ENCODE data around the gene ZNF827. TPM values are rescaled to one million over a fixed set of nuclear protein-coding genes. Genes with fewer than 3 reads are reported as not detected.

Gene ZNF827
- total RNA-seq, 1 donor from 2014 or later: 19.7 TPM

DNA sequence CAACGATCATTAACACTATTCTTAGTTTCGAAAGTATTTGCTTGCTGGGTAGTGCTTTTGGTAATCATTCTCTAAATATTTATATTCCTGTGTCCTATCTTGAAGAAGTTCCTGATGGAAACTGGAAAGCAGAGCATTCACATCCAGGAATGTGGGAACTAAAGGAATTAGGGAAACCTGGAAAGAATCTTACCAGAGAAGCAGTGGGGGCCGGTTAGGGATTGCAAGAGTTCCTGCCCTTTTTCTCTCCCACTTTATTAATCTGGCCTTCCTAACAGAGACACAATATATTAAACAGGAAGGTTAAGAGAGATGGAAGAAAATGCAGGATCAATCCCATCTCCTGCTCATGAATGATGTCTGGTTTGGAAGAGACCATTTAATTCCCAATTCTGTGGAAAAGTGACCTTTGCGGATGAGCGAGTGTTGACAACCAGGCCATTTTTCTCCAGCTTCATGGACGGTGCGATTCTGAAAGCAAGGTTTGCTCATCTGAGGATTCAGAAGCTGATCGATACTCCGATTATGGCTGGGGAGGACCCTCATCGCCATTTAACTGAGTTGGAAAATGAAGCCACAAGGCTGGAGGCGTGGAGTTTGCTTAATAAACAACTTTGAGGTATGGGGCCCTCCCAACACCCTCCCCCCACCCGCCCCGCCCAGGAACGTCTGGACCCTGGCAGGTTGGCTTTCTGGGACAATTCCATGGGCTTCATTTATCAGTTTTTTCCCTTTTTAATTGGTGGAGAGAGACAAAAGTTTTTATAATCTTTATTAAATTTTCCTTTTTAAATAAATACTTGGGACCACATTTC lies 206.4 kb downstream of the ZNF827 start:
- intact Hi-C loops (cut with micrococcal nuclease): loop anchor here (2.0 to 10.0 kb wide), 5 partner anchors 75 to 793 kb away; partner anchors contain the start of genes LSM6, OTUD4 and SLC10A7

DNA sequence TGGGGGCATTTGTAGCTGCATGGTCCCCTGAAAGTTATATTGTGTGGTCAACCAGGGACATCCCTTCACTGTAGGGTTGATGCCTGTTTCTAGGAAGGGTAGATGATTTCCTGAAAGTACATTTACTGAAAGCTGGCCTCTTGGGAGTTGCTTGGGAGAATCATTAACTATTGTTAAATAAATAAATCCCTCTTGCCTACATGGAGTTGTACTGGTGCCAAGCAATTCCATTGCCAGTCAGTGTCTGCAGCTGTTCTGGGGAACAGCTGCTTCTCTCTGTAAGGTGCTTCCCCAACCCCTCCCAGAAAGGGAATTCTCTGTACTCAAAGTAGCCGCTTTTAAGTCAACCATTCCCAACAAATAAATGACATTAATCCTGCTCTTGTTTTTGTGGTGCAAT lies 207.6 kb downstream of the ZNF827 start:
- intact Hi-C loops (cut with micrococcal nuclease): loop anchor here (5.0 to 10.0 kb wide), 4 partner anchors 76 to 794 kb away; partner anchors contain the start of genes OTUD4 and SLC10A7

DNA sequence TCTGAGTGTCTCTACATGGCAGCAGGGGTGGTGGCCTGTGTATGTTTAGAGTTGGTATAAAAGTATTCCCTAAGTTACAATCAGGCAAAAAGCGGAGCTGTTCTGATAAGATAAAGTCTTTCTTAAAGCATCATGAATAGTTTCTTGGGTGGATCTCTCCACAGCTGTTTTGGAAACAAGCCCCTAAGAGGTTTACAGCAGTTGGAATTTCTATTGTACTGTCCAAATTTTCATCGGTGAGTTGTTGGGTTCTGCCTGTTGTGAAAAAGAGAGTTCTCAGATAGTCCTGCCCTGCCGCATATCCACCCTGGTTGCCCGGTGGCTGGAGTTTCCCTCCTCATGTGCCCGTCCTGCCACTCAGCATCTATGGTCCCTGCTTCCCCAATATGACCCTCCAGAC lies 208.6 kb downstream of the ZNF827 start:
- intact Hi-C loops (cut with micrococcal nuclease): loop anchor here (5.0 to 10.0 kb wide), 4 partner anchors 77 to 795 kb away; partner anchors contain the start of genes OTUD4 and SLC10A7

DNA sequence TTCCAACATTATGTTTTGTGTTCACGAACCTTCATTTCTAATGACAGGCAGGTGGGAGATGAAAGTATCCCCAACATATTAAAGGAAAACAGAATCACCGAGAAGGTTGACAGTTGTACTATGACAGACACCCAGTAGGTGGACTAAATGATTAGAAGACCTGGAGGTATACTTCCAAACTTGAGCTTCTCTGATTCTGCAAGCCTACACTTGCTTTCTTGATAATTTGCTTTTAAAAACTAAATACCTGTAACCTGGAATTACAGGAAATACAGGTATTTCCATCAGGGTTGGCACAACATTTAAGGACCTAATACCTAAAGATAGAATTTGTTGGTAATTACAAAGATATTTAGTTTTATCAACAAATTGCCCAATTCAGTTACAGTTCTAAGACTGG lies 215.3 kb downstream of the ZNF827 start:
- intact Hi-C loops (cut with micrococcal nuclease): no loop called here

DNA sequence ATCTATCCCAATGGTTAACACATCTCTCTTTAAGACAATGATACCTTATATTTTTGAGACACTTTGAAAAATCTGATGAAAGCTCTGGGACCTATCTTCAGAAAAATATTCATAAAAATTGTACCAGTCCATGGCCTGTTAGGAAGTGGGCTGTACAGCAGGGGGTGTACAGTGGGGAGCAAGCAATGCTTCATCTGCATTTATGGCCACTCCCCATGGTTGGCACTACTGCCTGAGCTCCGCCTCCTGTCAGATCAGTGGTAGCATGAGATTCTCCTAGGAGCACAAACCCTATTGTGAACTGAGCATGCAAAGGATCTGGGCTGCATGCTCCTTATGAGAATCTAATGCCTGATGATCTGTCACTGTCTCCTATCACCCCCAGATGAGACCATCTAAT lies 216.1 kb downstream of the ZNF827 start:
- intact Hi-C loops (cut with micrococcal nuclease): no loop called here

DNA sequence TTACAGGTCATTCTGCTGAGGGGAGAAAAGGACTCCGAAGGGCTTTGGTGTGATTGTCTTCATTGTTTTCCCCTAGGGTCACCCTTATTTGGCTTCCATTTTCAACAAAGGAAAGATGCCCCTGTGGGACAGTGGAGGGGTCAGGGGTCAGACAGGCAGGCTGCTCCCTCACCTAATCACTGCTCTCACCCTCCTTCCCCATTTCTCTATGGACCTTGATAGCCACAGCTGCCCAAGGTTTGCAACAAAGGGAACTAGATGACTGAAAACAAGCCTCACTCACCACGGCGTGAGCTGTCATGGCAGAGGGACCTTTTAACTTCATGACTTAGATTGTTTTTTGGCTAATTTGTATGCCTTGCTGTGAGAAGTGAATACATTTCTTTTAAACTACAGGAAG lies 218.0 kb downstream of the ZNF827 start:
- intact Hi-C loops (cut with micrococcal nuclease): no loop called here

DNA sequence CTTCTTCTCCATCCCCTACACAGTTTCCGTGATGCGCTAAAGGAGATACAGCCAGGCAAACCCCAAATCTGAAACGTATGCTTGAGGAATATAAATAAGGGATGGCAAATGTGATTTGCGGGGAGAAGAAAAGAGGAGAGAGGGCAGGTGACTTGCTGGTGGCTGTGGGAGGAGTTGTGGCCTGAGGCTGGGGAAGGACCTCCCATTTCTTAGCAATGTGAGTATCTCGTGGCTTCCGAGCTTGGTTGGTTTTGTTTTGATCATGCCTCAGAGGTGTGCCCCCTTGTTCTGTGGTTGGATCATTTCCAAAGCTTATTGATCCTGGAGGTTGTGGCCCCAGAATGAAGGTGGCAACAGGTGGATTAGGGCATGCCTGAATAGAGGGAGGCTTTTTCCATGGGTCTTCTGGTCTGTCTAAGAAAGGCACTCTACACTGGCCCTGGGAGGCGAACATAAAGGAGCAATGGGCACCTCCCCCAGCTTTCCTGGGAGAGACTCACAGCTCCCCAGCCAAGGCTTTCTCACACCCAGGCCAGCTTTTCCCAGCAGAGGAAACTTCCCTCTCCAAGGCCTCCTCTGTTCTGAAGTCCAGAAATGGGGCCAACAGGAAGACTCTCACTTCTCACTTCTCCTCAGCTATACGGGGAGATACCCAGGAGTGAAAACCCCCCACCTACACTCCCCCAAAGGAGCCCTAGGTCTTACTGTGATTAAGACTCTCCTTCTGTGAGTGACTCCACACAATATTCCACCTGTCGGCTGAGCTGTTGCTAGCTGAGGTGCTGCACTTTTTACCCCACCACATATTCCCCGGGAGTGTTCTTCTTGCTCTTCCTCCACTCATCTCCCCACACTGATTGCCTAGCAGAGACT lies 218.6 kb downstream of the ZNF827 start:
- intact Hi-C loops (cut with micrococcal nuclease): no loop called here

- intact Hi-C loops (cut with micrococcal nuclease): no loop called here
These were observed 221.9 kb downstream of the ZNF827 start for GRCh38 chr4:145716661-145717200.

DNA sequence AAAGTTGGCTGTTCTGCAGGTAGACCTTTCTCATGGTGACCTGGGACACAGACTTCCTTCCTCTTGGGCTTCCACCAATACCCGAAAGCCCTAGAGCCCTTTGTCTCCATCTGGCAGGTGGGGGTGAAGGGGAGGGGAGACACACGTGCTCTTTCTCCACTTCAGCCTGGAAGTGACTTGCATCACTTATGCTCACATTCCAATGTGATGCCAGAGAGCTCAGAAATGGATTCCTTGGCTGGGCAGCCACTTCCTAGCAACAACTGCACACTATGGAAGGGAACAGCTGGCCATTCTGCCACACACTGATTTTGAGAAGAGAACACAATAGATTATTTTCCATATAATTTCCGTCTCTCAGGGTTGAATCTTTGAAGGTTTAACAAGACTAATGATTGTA lies 222.4 kb downstream of the ZNF827 start:
- intact Hi-C loops (cut with micrococcal nuclease): no loop called here

GRCh38 chr4:145709843-145710242 lies 228.8 kb downstream of the ZNF827 start:
- intact Hi-C loops (cut with micrococcal nuclease): no loop called here

DNA sequence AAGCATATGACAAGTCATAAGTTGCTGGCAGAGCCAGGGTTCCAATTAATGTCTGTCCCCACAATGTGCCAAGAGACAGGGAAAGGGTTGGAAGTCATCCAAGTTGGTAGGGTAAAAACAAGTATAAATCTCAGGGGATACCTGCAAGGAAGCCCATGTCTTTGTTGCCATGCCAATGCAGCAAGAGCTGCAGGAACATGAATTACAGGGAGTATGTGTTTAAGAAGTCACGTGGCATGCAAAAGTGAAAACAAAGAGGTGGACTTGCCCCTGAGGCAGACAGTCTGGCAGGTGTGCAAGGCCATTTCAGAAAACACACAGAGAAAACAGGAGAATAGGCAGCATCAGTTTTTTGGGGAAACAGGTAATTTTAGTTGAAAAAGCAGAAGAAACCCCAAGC lies 229.3 kb downstream of the ZNF827 start:
- intact Hi-C loops (cut with micrococcal nuclease): no loop called here

Other genes with a start within 250 kb of the ZNF827 start
- 43.3 and 49.8 TPM in 2 replicates for gene LSM6, start 236.9 kb upstream of the ZNF827 start, total RNA-seq